GM19324 (cell line): Measurements from ENCODE around the gene AFAP1.
"Not testable (repeated sequence)": the region's sequence is repeated elsewhere in the genome, so short reads cannot be mapped to it uniquely, and the experiment has no call there.

Experiments
- ATAC-seq: cut with Tn5 transposase; IDR thresholded peaks from one replicate; pipeline ENCODE4 v1.9.1; 2021; ENCODE audit warnings: mild to moderate bottlenecking, moderate library complexity; ENCODE audit not compliant: unreplicated experiment, low FRiP score

Gene AFAP1

GRCh38 chr4:7918981-7919380 is 20.7 kb downstream of the AFAP1 start:
- ATAC-seq, result no peak

- not testable (repeated sequence) for ATAC-seq
These were observed 21.5 kb downstream of the AFAP1 start for GRCh38 chr4:7918187-7918586.

- no peak for ATAC-seq
These were observed 22.0 kb downstream of the AFAP1 start for GRCh38 chr4:7917669-7918068.

GRCh38 chr4:7915875-7916242 is 23.8 kb downstream of the AFAP1 start:
- no peak for ATAC-seq

GRCh38 chr4:7912826-7913225 is 26.8 kb downstream of the AFAP1 start:
- no peak for ATAC-seq

- ATAC-seq, result no peak
These were observed 28.6 kb downstream of the AFAP1 start for GRCh38 chr4:7910952-7911578.

GRCh38 chr4:7910263-7910896 is 29.3 kb downstream of the AFAP1 start:
- ATAC-seq, result no peak

- ATAC-seq, result no peak
These were observed 30.0 kb downstream of the AFAP1 start for GRCh38 chr4:7909463-7910262.

GRCh38 chr4:7908668-7909067 is 31.0 kb downstream of the AFAP1 start:
- ATAC-seq, result no peak

GRCh38 chr4:7907142-7907541 is 32.5 kb downstream of the AFAP1 start:
- no peak for ATAC-seq

- ATAC-seq, result no peak
These were observed 33.4 kb downstream of the AFAP1 start for GRCh38 chr4:7906171-7906701.

GRCh38 chr4:7904952-7905915 is 34.4 kb downstream of the AFAP1 start:
- ATAC-seq, result no peak

- ATAC-seq, result no peak
These were observed 35.7 kb downstream of the AFAP1 start for GRCh38 chr4:7903791-7904516.

GRCh38 chr4:7902826-7903225 is 36.8 kb downstream of the AFAP1 start:
- no peak for ATAC-seq

GRCh38 chr4:7902101-7902553 is 37.5 kb downstream of the AFAP1 start:
- ATAC-seq, result no peak

GRCh38 chr4:7901311-7901885 is 38.3 kb downstream of the AFAP1 start:
- ATAC-seq, result no peak

- ATAC-seq, result no peak
These were observed 39.2 kb downstream of the AFAP1 start for GRCh38 chr4:7900334-7900909.

- no peak for ATAC-seq
These were observed 40.3 kb downstream of the AFAP1 start for GRCh38 chr4:7899184-7899869.
